ENCODE measurements around the gene PLA2G4A.

Gene PLA2G4A

DNA sequence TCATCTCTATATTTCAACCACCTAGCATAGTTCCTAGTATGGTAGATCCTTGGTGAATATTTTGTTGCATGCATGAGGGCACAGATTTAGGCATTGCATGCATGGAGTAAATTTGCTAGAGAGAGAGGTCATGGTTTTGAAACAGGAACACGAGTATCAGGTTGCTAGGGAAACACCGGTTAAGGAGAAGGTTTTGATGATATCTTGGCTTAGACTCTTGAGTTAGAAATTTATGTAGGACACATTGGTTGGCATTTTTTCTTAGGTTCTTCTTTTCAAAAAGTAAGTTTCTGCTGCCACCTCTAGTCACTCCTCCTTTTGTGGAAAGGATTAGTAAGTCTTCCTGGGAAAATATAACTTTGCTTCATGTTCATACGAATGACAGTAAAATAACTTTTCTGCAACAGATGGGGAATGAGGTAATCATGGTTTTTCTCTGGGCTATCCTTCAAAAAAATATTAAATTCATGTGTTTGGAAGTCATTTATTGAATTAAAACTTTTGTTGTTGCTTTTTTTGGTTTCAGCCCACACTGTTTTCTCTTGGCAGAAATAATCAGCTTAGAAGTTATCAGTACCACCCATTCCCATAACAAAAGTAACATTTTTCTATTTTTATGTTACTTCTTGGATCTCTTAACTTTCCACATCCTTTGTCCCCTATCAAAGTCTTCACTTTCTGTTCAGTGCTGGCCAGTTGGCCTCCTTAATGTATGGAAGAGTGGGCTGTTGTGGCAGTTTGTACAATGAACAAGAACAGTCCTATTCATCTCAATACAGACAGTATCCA is 97.3 kb downstream of the PLA2G4A start:
- no peak for DNase-seq

DNA sequence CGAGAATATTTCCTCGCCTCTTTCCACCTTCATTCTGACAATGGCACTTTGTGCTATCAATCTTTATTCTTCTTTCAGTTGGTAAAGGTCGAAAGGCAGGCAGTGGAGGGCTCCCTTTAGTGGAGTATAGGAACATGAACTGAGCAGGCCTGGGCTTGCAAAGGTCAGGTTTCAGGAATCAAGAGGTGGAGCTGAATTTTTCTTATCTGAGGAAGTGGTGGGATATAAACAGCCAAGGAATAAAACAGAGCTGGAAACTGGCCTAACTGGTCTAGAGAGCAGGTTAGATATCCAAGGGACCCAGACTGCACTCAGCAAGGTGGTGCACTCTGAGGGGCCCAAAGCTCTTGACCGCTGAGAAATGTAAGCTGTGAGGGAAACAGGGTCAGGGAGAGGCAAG is 99.1 kb downstream of the PLA2G4A start:
- DNase-seq, result no peak

DNA sequence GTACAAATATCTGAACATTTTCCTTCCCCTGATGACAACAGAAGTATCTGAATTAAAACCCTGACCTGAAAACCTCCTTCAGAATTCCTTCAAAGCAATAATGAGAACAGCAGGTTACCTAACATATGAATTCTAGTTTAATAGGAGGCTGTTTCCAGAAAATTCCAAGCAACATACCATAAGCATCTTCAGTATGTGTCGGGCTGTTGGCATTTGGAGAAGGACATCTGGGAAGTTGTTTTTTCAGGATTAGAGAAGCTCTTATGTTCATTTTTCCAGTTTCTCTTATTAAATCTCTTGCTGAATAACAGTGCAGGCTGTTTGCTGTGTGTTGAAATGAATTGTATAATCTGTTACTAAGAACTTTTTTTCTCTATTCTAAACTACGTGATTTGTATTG is 101.5 kb downstream of the PLA2G4A start:
- DNase-seq, result no peak

DNA sequence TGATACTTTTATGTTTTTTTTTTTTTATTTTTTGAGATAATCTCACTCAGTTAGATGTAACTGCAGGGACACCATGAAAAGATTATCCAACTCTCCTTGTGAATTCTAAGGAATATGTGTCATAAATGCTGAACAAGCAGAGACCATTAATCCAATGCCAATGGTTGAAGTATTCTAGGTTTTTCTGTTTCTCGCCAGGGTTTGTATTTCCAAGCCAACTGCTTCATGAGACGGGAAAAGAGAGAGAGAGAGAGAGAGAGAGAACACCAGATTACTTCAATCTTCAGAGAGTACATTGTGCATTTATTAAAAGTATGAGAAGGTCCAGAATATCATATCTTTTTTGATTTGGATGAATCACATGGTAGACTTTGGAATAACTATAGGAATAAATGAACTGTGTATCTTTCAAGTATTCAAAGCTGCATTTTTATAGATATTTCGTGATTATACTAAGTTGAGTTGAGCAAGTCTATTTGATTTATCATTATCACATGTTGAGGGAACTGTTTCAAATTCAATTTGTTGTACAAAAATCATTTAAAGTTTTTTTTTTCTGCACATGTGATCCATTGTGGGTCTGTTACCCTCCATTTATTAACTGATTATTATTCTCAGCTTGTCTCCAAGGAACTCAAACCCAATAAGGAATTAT is 108.4 kb downstream of the PLA2G4A start:
- DNase-seq, result no peak

DNA sequence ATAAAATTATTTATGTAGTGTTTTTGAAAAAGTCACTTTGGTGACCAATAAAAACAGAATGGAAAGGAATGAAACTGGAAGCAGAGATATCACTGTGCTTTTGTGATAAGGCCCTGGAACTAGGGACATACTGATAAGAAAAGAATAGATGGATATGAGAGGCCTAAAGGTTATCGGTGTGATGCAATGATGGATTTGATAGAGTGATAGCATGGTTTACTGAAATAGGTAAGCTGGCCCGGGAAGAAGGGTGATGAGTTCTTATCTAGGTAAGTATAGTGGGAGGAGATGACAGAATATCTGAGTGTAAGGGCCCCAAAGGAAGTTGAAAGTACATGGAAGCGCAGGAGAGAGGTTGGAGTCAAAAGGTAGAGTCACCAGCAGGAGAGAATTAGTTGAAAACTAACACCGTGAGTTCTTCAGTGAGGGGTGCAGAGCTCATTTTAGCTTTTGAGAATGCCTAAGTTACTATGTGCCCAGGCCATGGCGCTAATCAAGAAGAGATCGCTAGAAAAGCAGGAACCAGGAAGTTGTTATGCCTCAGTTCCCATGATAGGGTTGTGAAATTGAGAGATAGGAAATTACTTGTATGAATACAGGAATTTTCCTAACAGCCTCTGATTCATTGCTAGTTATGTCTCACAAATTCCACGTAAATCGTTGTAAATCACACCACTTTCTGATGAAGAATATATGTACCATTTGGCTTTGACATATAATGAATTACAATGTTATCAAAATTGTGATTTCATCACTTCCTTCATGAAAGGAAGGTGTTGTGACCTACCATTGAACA is 115.3 kb downstream of the PLA2G4A start:
- no peak for DNase-seq

DNA sequence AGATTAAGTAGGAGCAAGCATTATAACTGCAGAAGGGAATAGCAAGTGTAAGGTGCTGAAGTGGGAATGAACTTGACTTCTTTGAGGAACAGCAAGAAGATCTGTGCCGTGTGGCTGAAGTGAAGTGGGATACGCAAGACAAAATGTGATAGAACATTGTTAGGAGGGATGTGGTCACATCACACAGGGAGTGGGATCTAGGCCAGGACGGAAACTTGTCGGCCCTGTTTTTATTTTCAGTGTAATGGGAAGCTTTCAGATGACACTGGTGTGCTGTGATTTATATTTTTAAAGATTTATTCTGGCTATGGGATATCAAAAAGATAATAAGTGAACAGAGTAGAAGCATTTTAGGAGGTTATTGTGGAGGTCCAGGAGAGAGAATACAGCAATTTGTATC is 116.4 kb downstream of the PLA2G4A start:
- no peak for DNase-seq

DNA sequence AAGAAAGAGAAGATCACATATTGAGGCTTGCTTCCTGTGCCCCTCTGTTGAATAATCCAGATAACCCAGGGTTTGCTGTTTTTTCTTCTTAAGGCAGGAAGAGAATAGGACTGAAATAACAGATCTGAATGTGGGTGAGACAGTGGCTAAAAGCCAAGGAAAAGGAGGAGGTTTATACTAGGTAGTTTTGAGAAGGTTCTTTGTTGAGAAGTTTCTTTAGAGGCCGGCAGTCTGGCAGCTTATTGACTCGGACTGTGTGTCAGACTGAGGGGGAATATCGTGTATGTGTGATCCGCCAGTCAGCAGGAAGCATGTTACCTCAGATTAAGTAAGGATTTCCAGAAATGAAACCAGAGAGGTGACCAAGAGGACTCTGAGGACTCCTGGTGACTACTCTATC is 119.8 kb downstream of the PLA2G4A start:
- no peak for DNase-seq

DNA sequence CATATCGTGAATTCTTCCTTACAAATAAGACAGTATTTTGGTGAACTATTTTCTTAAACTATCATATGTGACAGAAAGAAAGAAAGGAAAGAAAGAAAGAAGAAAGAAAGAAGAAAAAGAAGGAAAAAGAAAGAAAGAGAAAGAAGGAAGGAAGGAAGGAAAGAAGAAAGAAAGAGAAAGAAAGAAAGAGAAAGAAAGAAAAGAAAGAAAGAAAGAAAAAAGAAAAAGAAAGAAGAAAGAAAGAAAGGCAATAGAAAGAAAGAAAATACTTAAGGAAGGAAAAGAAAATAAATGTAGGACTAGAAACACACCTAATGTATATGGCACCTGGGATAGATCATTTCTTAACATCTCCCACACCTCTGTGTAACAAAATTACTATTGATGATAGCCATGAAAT is 120.4 kb downstream of the PLA2G4A start:
- no peak for DNase-seq

DNA sequence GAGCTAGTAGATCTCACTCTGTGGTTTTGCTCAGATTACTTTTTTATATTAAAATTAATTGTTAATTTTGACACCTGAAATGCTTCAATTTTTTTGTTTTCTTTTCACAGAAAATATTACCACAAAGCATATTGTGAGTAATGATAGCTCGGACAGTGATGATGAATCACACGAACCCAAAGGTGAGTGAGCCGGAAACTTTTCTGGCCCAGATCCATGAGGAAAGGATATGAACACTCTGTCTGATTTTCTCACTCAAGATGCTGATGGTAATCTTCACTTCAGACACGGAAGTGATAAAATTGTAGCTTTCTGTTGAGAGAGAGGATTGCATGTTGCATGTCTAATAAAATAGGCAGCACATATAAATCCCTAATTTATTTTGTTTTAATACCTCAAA is 121.8 kb downstream of the PLA2G4A start:
- DNase-seq, result no peak

DNA sequence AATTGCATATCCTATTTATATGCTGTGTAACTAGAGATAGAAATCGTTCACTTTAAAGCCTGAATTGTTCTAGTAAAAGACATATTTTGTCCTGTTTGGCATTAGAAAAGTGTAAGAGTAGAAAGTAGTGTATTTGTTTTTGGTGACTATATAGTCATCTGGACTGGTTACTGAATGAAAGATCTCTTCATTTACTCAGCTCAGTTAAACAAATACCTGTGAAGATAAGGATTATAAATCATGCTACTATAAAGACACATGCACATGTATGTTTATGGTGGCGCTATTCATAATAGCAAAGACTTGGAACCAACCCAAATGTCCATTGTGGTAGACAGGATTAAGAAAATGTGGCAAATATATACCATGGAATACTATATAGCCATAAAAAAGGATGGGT is 125.1 kb downstream of the PLA2G4A start:
- no peak for DNase-seq

DNA sequence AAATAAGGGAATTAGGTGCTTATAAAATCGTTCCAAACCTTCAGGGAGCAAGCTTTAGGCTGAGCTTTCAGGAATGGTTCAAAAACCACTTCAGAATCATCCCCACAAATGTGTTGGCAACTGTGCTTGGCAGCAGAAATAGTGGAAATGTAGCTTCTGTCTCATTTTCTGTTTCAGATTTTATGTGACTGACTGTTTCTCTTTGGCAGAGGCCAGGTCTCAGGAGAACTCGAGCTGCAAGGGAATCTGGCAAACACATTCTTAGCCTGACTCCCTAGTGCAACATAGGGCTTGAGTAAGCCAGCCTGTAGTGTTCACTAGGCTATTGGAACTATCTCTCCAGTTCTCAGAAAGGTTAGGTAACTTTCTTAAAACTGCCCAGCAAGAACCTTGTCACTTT is 128.6 kb downstream of the PLA2G4A start:
- DNase-seq, result no peak

DNA sequence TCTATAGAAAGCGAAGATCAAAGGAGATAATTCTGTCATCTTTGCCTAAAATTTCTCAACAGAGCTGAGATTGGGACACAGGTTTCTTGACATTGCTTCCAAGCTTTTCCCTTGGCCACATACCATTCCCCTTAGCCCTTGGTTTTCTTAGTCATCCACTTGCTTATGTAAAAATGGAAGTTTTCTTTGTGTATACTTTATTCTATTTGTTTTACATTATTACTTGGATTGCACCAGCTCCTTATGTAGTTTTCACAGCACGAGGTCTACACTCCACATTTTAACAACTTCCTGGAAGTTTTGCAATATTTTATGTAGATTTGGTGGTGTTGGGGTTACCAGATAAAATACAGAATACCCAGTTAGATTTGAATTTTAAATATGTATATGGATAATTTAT is 129.8 kb downstream of the PLA2G4A start:
- DNase-seq, result no peak

DNA sequence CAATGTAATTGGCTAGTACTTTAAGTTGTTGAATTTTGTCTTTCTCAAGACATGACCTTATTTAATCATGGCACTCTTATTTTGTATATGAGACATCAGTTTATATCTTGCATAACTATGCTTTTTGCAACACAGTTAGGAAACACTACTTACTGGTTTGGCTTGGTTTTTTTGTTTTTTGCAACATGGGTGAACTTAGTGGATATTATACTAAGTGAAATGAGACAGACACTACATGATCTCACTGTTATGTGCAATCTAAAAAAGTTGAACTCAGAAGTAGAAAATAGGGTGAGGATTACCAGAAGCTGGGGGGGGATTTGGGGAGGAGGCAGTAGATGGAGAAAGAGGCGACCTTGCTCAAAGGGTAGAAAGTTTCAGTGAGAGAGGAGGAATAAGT is 132.1 kb downstream of the PLA2G4A start:
- DNase-seq, result no peak

DNA sequence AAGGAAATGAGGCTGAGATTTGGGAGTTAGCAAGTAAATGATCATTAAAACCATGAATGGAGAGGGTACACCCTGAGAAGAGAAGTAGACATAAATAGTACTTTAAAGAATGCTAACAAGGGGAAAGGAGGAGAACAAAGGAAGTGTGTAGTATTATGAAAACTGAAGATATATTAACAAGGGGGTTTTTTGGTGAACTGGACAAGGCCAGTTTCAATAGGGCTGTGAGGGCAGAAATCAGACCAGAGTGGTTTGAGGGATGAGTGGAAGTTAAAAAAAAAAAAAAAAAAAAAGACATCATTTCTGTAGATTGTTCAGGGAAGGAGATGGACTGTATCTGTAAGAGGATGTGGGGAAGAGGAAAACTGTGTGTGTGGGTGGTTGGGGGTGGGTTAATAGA is 137.1 kb downstream of the PLA2G4A start:
- no peak for DNase-seq

DNA sequence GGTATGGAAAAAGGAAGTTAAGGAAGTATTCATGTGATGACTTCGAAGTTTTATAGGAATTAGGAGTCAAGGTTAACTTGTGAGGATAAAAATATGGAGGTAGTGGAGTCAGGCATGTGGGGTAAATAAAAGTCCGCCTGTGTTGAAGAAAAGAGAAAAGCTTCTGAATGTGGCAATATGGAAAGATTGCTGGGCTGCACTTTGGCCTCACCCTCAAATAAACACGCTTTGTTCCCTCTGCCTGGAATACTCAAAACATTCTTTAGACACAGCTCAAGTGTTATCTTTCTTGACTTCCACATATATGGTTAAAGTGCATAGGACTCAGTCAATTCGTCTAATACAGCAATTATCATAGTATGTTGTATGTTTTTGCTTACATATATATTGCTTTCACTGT is 137.7 kb downstream of the PLA2G4A start:
- no peak for DNase-seq

DNA sequence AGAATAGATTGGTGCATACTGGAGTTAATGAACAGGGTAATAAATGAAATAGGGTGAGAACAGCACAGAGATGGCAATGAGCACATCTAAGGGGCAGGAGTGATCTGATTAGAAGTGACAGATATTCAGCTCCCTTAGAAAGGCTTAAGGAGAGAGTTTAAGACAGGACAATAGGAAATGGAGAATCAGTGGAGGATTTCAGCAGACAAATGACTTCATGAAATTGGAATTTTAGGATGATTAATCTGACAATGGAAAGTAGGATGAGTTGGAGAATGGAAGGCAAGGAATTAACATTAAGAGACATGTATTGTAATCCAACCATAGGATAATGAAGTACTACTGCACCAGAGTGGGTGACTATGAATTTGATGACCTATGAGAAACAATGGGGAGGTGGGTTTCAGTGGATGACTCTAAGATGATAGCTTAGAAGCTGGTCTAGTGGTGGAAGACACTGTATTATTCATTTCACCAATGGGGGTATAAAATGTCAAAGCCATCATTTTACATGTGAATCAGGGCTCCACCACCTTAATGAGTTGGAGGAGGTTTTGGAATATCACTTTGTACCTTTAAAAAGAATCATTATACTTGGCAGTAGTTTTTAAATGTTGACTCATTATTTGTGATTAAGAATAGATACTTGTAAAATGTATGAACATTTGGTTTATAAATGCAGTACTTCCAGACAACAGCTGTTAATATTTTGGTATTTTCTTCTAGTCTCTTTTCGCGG is 139.1 kb downstream of the PLA2G4A start:
- DNase-seq, result no peak

DNA sequence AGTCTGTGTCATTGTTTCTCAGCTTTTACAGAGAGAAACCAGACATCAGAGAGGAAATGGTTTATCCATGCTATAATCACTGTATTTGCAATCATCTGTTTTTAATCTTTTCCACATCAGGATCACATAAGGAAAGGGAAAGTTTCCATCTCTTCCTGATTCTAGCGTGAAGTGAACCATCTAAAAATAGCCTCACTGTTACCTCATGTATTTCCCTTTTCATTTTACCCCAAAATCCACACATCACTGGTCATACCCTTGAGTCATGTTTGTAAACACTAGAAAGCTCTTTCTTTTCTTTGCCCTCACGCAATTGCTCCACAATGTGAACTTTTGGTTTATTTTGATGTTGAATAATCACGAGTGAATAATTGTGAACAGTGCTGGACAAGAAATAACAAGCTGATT is 146.0 kb downstream of the PLA2G4A start:
- DNase-seq, result no peak

DNA sequence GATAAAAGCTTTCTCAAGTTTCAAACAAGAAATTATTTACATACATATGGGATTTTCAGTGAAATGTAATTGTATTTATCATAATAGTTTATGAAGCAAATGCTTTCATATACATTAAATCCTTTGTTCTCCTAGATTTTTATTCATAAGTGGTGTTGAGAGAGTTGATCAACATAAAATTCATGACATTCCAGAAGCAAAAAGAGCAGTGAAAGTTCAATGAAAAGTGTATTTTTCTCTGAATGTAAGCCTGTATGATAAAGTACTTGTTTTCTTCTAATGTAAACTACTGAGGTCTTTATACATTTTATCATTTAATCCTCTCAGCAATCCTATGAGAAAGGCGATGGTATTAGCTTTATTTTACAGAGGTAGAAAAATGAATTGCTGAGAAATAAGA is 146.5 kb downstream of the PLA2G4A start:
- DNase-seq, result no peak

DNA sequence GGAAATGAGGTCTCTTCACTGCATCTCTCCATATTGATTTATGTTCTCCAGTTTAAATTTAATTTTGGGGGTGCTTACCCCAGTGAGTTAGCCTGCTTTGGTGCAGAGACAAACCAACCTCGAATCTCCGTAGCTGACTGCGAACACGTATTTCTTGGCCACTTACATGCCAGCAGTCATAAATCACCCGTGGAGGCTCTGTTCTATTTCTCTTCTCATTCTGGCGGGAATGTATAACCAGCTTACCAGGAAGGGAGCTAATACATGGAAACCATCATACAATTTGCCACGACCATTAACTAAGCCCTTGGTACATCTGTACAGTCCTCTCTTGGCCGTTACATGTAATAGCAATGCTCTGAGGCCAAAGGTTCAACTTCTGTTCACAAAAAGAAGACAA is 148.0 kb downstream of the PLA2G4A start:
- DNase-seq, result no peak

DNA sequence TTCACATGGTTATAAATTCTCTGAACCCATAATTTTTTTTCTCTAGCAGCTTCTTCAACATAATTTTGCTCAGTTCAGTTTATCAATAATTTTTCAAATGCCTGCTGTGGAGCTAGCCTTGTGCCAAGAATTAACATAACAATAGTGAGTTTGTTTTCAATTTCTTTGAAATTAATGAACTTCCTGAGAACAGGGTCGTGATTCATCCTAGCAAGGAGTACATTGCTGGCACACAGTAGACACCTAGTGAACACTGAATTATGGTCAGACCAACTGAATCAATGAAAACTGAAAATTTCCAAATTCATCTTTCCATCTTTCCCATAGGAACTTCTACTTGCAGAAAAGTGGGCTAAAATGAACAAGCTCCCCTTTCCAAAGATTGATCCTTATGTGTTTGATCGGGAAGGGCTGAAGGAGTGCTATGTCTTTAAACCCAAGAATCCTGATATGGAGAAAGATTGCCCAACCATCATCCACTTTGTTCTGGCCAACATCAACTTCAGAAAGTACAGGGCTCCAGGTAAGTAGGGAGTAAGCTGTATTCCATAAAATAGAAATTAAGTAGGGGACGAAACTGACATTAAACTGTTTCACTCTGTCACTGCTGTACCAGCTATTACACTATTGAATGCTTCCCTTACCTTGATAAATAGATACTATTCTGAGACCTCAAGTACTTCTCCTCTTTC is 148.7 kb downstream of the PLA2G4A start:
- no peak for DNase-seq

DNA sequence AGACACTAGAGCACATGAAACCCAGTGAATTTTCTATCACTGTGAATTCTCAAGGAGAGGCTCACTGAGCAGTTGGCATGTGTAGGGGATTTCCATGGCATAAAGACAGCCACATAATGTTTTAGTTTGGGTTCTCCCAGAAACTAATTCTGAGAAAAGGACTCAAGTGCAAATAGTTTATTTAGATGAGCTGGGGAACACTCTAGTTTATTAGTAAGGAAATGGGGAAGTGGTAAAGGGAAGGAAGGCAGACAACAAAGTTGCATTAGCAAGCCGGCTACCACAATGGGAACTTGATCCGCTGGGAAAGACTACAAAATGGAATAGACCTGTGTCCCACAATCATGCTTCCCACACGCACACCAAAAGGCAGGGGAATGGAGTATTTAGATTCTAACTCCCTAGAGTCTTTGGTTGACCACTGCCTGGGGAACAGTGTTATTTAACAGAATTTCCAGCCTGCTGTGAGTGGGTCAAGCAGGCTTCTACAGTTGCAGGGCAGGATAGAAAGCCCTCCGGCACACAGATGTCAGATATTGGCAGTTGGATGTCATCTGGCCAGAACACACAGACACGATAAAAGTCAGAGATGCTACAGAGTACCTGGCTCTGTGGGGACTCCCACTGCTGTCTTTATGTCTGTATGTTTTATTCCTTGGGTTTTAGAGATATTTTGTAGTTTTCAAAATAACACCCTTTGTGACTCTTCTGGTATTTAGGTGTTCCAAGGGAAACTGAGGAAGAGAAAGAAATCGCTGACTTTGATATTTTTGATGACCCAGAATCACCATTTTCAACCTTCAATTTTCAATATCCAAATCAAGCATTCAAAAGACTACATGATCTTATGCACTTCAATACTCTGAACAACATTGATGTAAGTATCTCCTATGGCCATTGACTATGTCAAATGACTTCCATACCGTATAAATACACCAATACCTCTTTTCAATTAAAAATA is 150.1 kb downstream of the PLA2G4A start:
- DNase-seq, result no peak
